Neural cell (in vitro differentiated cells): ENCODE measurements around the gene CAPN5.

Source experiments
- EP300 ChIP-seq: fragments of 450-650 bp; conservative IDR thresholded peaks from 2 replicates; pipeline ENCODE4 v1.6.1; 2014; ENCODE audit warnings: antibody characterized with exemption, mild to moderate bottlenecking, moderate library complexity; ENCODE audit not compliant: poor library complexity, severe bottlenecking
- RAD21 ChIP-seq: fragments of 450-650 bp; conservative IDR thresholded peaks from 2 replicates; pipeline ENCODE4 v1.6.1; 2014; ENCODE audit warnings: antibody characterized with exemption, mild to moderate bottlenecking, moderate library complexity
- SMC3 ChIP-seq: fragments of 450-650 bp; conservative IDR thresholded peaks from 2 replicates; pipeline ENCODE4 v1.6.1; 2014; ENCODE audit warnings: antibody characterized with exemption, mild to moderate bottlenecking, moderate library complexity; ENCODE audit not compliant: poor library complexity
- TAF1 ChIP-seq: IDR thresholded peaks from 2 replicates; pipeline ENCODE4 v1.6.1; 2012; ENCODE audit warnings: low read depth
- TF ChIP-seq, protein P1 (sequence below): fragments of 450-650 bp; IDR thresholded peaks from 2 replicates; pipeline ENCODE4 v1.5.1; 2014; ENCODE audit warnings: antibody characterized with exemption, mild to moderate bottlenecking, moderate library complexity; ENCODE audit not compliant: poor library complexity, severe bottlenecking

DNA sequence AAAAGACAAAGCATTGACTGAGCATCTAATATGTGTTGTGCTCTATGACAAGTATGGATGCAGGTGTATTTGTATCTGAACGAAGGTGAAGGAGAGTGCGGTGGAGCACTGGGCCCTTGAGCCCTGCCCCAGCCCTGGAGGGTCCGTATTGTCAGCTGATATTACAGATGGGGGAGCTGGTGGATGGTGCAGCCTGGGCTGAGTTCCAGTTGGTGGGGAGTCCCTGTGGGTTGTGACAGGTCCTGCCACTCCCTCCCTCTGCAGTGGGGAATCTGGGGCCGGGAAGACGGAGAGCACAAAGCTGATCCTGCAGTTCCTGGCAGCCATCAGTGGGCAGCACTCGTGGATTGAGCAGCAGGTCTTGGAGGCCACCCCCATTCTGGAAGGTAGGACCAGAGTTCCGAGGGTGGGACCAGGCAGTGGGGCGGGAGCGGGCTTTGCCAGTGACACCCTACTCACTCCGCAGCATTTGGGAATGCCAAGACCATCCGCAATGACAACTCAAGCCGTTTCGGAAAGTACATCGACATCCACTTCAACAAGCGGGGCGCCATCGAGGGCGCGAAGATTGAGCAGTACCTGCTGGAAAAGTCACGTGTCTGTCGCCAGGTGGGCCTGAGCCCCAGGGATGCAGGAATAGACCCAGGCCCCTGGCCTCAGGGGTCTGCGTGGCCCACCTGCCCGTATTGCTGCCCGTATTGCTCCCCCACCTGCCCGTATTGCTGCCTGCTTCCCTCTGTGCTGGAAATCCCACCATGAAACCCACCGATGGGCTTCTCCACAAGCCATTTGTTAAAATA, 89.8 kb downstream of the CAPN5 start:
- TF ChIP-seq EP300 (no peak), TAF1 (no peak), RAD21 (no peak), SMC3 (no peak)
- TF ChIP-seq, protein P1, sequence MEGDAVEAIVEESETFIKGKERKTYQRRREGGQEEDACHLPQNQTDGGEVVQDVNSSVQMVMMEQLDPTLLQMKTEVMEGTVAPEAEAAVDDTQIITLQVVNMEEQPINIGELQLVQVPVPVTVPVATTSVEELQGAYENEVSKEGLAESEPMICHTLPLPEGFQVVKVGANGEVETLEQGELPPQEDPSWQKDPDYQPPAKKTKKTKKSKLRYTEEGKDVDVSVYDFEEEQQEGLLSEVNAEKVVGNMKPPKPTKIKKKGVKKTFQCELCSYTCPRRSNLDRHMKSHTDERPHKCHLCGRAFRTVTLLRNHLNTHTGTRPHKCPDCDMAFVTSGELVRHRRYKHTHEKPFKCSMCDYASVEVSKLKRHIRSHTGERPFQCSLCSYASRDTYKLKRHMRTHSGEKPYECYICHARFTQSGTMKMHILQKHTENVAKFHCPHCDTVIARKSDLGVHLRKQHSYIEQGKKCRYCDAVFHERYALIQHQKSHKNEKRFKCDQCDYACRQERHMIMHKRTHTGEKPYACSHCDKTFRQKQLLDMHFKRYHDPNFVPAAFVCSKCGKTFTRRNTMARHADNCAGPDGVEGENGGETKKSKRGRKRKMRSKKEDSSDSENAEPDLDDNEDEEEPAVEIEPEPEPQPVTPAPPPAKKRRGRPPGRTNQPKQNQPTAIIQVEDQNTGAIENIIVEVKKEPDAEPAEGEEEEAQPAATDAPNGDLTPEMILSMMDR: no peak
